A549 (cell line): ENCODE measurements around the gene TOX4. TPM values are rescaled to one million over a fixed set of nuclear protein-coding genes. Genes with fewer than 3 reads are reported as not detected.

ENCODE experiments used
- ATAC-seq, 2 experiments: fragments of 200-7000 bp in 1 of 2; fragments of >200 bp in 1 of 2; cut with Nextera tagmentation in 1 of 2; cut with Tn5 transposase in 1 of 2; 3 replicates each; pipeline versions ENCODE4 v1.8.0 to v1.9.1; 2018 to 2020; ENCODE audit warnings: mild to moderate bottlenecking in 1 of 2, moderate library complexity in 1 of 2
- CTCF ChIA-PET: fragments of 300-600 bp; sonication (Branson Sonifier 250); formaldehyde crosslinking; extraction: SDS; loops from one replicate; lab custom pipeline; 2021; ENCODE audit warnings: antibody characterized with exemption, inconsistent platforms; lab: Yijun Ruan, JAX
- POLR2A ChIA-PET: fragments of 350-600 bp; formaldehyde crosslinking; extraction: SDS; loops from one replicate; lab custom pipeline; 2021; ENCODE audit warnings: antibody characterized with exemption, inconsistent platforms; lab: Yijun Ruan, JAX
- DNase-seq, 2 experiments: peaks; one replicate each; pipeline versions ENCODE4 v3.0.0 to v3.0.0-alpha.2; 2011 to 2016; ENCODE audit warnings: low read depth in 1 of 2, low spot score in 1 of 2
- FAIRE-seq: peaks from 2 replicates; lab custom pipeline; 2011; peaks lifted over from hg19 to GRCh38; lab: Jason Lieb, UNC
- H3K27ac ChIP-seq, 2 experiments: fragments of >200 bp; sonication (Bioruptor Twin); formaldehyde crosslinking; 3 replicates each; pipeline ENCODE4 v1.5.1; 2016 to 2017
- H3K4me1 ChIP-seq: fragments of >200 bp; sonication (Bioruptor Twin); formaldehyde crosslinking; 3 replicates; pipeline ENCODE4 v1.6.1; 2016
- H3K4me2 ChIP-seq: fragments of >200 bp; sonication (Bioruptor Twin); formaldehyde crosslinking; 3 replicates; pipeline ENCODE4 v1.6.1; 2016
- H3K4me3 ChIP-seq: fragments of >200 bp; sonication (Bioruptor Twin); formaldehyde crosslinking; 3 replicates; pipeline ENCODE4 v1.5.1; 2016
- H3K9me3 ChIP-seq: fragments of >200 bp; sonication (Bioruptor Twin); formaldehyde crosslinking; 3 replicates; pipeline ENCODE4 v1.6.1; 2016
- CHD2 ChIP-seq: fragments of 150-350 bp; IDR thresholded peaks from 2 replicates; pipeline ENCODE4 v1.6.1; 2014; ENCODE audit warnings: low read length; ENCODE audit not compliant: partially characterized antibody
- EHF ChIP-seq: fragments of 250-450 bp; sonication (Bioruptor Pico); IDR thresholded peaks from 2 replicates; pipeline ENCODE4 v1.5.0; 2020; ENCODE audit warnings: mild to moderate bottlenecking
- ELK1 ChIP-seq: fragments of 150-350 bp; IDR thresholded peaks from 2 replicates; pipeline ENCODE4 v1.6.1; 2014; ENCODE audit warnings: low read depth, mild to moderate bottlenecking, low read length
- ESRRA ChIP-seq: fragments of 150-350 bp; IDR thresholded peaks from 2 replicates; pipeline ENCODE4 v1.6.1; 2014; ENCODE audit warnings: mild to moderate bottlenecking, low read length, borderline replicate concordance
- FOSL2 ChIP-seq, 2 experiments: fragments of 450-650 bp in 1 of 2; fragments of >200 bp in 1 of 2; sonication (Bioruptor Twin) in 1 of 2; formaldehyde crosslinking; IDR thresholded peaks; 2 replicates each; pipeline versions ENCODE4 v1.5.0 to v1.6.1; 2016 to 2020; ENCODE audit warnings: mild to moderate bottlenecking in 1 of 2, moderate library complexity in 1 of 2
- HDAC2 ChIP-seq: fragments of 200-600 bp; sonication (generic); IDR thresholded peaks from 2 replicates; pipeline ENCODE4 v1.6.1; 2016
- HEYL ChIP-seq: fragments of 250-450 bp; sonication (Bioruptor Pico); IDR thresholded peaks from 2 replicates; pipeline ENCODE4 v1.8.0; 2021; ENCODE audit warnings: mild to moderate bottlenecking, moderate library complexity
- HOXB13 ChIP-seq: fragments of 250-450 bp; sonication (Bioruptor Pico); IDR thresholded peaks from 2 replicates; pipeline ENCODE4 v1.5.0; 2020; ENCODE audit warnings: low read depth, mild to moderate bottlenecking, moderate library complexity
- JUNB ChIP-seq: fragments of >200 bp; sonication (Bioruptor Twin); formaldehyde crosslinking; IDR thresholded peaks from 2 replicates; pipeline ENCODE4 v1.6.1; 2016
- KDM1A ChIP-seq: fragments of 200-600 bp; sonication (generic); IDR thresholded peaks from 2 replicates; pipeline ENCODE4 v1.6.1; 2016; ENCODE audit warnings: low read depth, mild to moderate bottlenecking
- KDM5A ChIP-seq: fragments of 200-600 bp; sonication (generic); IDR thresholded peaks from 2 replicates; pipeline ENCODE4 v1.6.1; 2016; ENCODE audit warnings: antibody characterized with exemption, mild to moderate bottlenecking
- MAFK ChIP-seq: fragments of 450-650 bp; IDR thresholded peaks from 2 replicates; pipeline ENCODE4 v1.6.1; 2014; ENCODE audit not compliant: partially characterized antibody
- MAZ ChIP-seq: fragments of 150-350 bp; IDR thresholded peaks from 2 replicates; pipeline ENCODE4 v1.6.1; 2014; ENCODE audit warnings: antibody characterized with exemption, low read depth, low read length, borderline replicate concordance
- MYC ChIP-seq: IDR thresholded peaks from 2 replicates; pipeline ENCODE4 v1.6.1; 2012; ENCODE audit warnings: mild to moderate bottlenecking, inconsistent platforms, low read length, improper control_type of control experiment, borderline replicate concordance
- NFE2L2 ChIP-seq: fragments of 150-350 bp; conservative IDR thresholded peaks from 2 replicates; pipeline ENCODE4 v1.6.1; 2014; ENCODE audit warnings: low read length
- NPAS2 ChIP-seq: fragments of 250-450 bp; sonication (Bioruptor Pico); IDR thresholded peaks from 2 replicates; pipeline ENCODE4 v1.8.0; 2022; ENCODE audit warnings: mild to moderate bottlenecking, moderate library complexity, borderline replicate concordance
- NR3C1 ChIP-seq: fragments of >200 bp; sonication (Bioruptor Twin); formaldehyde crosslinking; IDR thresholded peaks from 3 replicates; pipeline ENCODE4 v1.6.1; 2017
- PBX3 ChIP-seq: IDR thresholded peaks from 2 replicates; pipeline ENCODE4 v1.6.1; 2012
- PHF8 ChIP-seq: fragments of 200-600 bp; sonication (generic); IDR thresholded peaks from 2 replicates; pipeline ENCODE4 v1.6.1; 2016; ENCODE audit warnings: low read depth, mild to moderate bottlenecking, antibody characterized with exemption, moderate library complexity, borderline replicate concordance
- POLR2A ChIP-seq: IDR thresholded peaks from 2 replicates; pipeline ENCODE4 v1.6.1; 2012; ENCODE audit warnings: mild to moderate bottlenecking, low read length
- RAD21 ChIP-seq, 2 experiments: fragments of >200 bp in 1 of 2; sonication (Bioruptor Twin) in 1 of 2; formaldehyde crosslinking in 1 of 2; IDR thresholded peaks in 1 of 2; conservative IDR thresholded peaks in 1 of 2; 2 replicates in 1 of 2; 3 replicates in 1 of 2; pipeline ENCODE4 v1.6.1; 2012 to 2018; ENCODE audit warnings: inconsistent platforms in 1 of 2
- TFCP2L1 ChIP-seq: fragments of 250-450 bp; sonication (Bioruptor Pico); IDR thresholded peaks from 2 replicates; pipeline ENCODE4 v1.5.0; 2021; ENCODE audit warnings: mild to moderate bottlenecking
- TP53 ChIP-seq: fragments of 250-450 bp; sonication (Bioruptor Pico); IDR thresholded peaks from 2 replicates; pipeline ENCODE4 v1.5.0; 2021; ENCODE audit warnings: mild to moderate bottlenecking, moderate library complexity
- ZSCAN20 ChIP-seq: fragments of 250-450 bp; sonication (Bioruptor Pico); IDR thresholded peaks from 2 replicates; pipeline ENCODE4 v1.8.0; 2022; ENCODE audit warnings: mild to moderate bottlenecking, moderate library complexity
- WGBS: methylation state at CpG from one replicate; pipeline ENCODE4 v1.1.6; 2017; ENCODE audit errors: missing lambda C conversion rate; 5-methylcytosine and 5-hydroxymethylcytosine counted together
- polyA plus RNA-seq, 4 experiments: library from polyadenylated mRNA; depleted of rRNA in 3 of 4; stranded (reverse); fragments of >200 nt; fragmentation: RNase III in 1 of 4; extraction: RNeasy Plus Mini Kit Qiagen cat#74134 plus additional on column Dnase treatment in 1 of 4; gene quantifications; 2 replicates in 3 of 4; 3 replicates in 1 of 4; pipeline ENCODE4 v1.2.3, GENCODE V29; 2011 to 2017

Gene TOX4
- polyA plus RNA-seq, 2 of the 4 experiments (the other 2 are of a cell fraction) = 48.3 to 76.4 TPM

- Histone ChIP-seq H3K27ac (no peak overlapping the region), H3K4me3 (no peak overlapping the region), H3K9me3 (no peaks in the 10 kb centered on the region), H3K4me2 (no peak overlapping the region), H3K4me1 (0 out of 3 replicates have a peak, but pooled peaks cover 3% of the 10 kb centered on the region)
- POLR2A ChIA-PET = interaction anchor here (1.3 kb wide), 1 partner anchor 18 kb away, joined by 3 read pairs; the partner anchor contains the start of gene METTL3
- CTCF ChIA-PET = interaction anchor here (0.6 to 3.2 kb wide), 4 partner anchors 13 to 30 kb away, joined by 4 to 14 read pairs (median 8); no protein-coding TSS in a partner anchor
- FAIRE-seq = no peak
- no peak for TF ChIP-seq PHF8
- TF ChIP-seq MAZ = no peak
- TF ChIP-seq KDM5A = no peak
- no peak for ATAC-seq
- WGBS = 70% methylated on average over 4 of the region's 4 CpGs
- no peak for DNase-seq
These were observed 51.7 kb downstream of the TOX4 start for GRCh38 chr14:21528381-21529348.

- 97% methylated on average over 1 of the region's 1 CpG for WGBS
- H3K4me3 ChIP-seq = no peak overlapping the region
- 0 out of 3 replicates have a peak, but pooled peaks cover 3% of the 10 kb centered on the region for H3K4me1 ChIP-seq
- H3K4me2 ChIP-seq = no peak overlapping the region
- no peak for DNase-seq
- CTCF ChIA-PET = interaction anchor here (2.4 kb wide), 1 partner anchor 29 kb away, joined by 10 read pairs; no protein-coding TSS in a partner anchor
- H3K27ac ChIP-seq = no peak overlapping the region
- TF ChIP-seq FOSL2 (IDR thresholded peaks at IDR 0.05) (no peak), FOSL2 (CRISPR knock-in tag; IDR thresholded peaks at IDR 0.05) (no peak), MAFK (no peak), NFE2L2 (no peak), HOXB13 (CRISPR knock-in tag) (no peak), TFCP2L1 (CRISPR knock-in tag) (no peak), RAD21 (conservative IDR thresholded peaks at IDR 0.05 in 1 of 2, IDR thresholded peaks at IDR 0.05 in 1 of 2) (no peak), TP53 (no peak), PBX3 (no peak), NPAS2 (no peak)
- POLR2A ChIA-PET = interaction anchor here (1.3 kb wide), 1 partner anchor 19 kb away, joined by 3 read pairs; the partner anchor contains the start of gene METTL3
- no peak for ATAC-seq
- FAIRE-seq = no peak
- H3K9me3 ChIP-seq = no peaks in the 10 kb centered on the region
These were observed 52.5 kb downstream of the TOX4 start for GRCh38 chr14:21529515-21529914.

GRCh38 chr14:21533294-21533693, 56.3 kb downstream of the TOX4 start:
- POLR2A ChIA-PET = no interaction called here
- DNase-seq (no peak), FAIRE-seq (no peak), ATAC-seq (no peak)
- no peaks in the 10 kb centered on the region for H3K4me1 ChIP-seq
- CTCF ChIA-PET = interaction anchor here (1.8 kb wide), 1 partner anchor 35 kb away, joined by 7 read pairs; no protein-coding TSS in a partner anchor
- no peak overlapping the region for H3K4me3 ChIP-seq
- H3K4me2 ChIP-seq = no peak overlapping the region
- no peak overlapping the region for H3K27ac ChIP-seq
- TF ChIP-seq MYC (no peak), CHD2 (no peak), MAFK (no peak), KDM5A (no peak), EHF (CRISPR knock-in tag) (no peak), POLR2A (no peak)
- H3K9me3 ChIP-seq = no peaks in the 10 kb centered on the region

GRCh38 chr14:21534576-21534975, 57.6 kb downstream of the TOX4 start:
- Histone ChIP-seq H3K4me1 (no peaks in the 10 kb centered on the region), H3K4me3 (no peak overlapping the region), H3K9me3 (no peaks in the 10 kb centered on the region), H3K4me2 (no peak overlapping the region), H3K27ac (no peak overlapping the region)
- FAIRE-seq (no peak), ATAC-seq (peak; percentile 57 to 78; a peak in 4 of 6 replicates), DNase-seq (no peak)
- WGBS = 60% methylated on average over 4 of the region's 4 CpGs
- ChIA-PET POLR2A (no interaction called here), CTCF (interaction anchor here (0.7 to 1.8 kb wide), 3 partner anchors 22 to 36 kb away, joined by 3 to 7 read pairs (median 3); partner anchors contain the start of gene METTL3)
- TF ChIP-seq KDM1A (no peak), NR3C1 (no peak), HEYL (CRISPR knock-in tag) (no peak), ZSCAN20 (CRISPR knock-in tag) (no peak), ESRRA (no peak), JUNB (no peak), ELK1 (no peak), HDAC2 (no peak)
